Neutrophil (primary cell): Measurements from ENCODE around the gene EFCAB8.

ENCODE experiments used
- H3K27ac ChIP-seq: fragments of 200-600 bp; sonication (generic); 2 replicates; pipeline ENCODE4 v1.5.1; 2016; ENCODE audit warnings: mild to moderate bottlenecking, moderate library complexity
- H3K27me3 ChIP-seq: fragments of 200-600 bp; sonication (generic); 2 replicates; pipeline ENCODE4 v1.6.0; 2016; ENCODE audit warnings: mild to moderate bottlenecking
- H3K36me3 ChIP-seq: fragments of 200-600 bp; sonication (generic); 2 replicates; pipeline ENCODE4 v1.5.1; 2017
- H3K4me1 ChIP-seq, 2 experiments: fragments of 200-600 bp in 1 of 2; sonication (generic) in 1 of 2; 1 replicate in 1 of 2; 2 replicates in 1 of 2; pipeline versions ENCODE4 v1.5.1 to v1.6.1; 2013 to 2016; ENCODE audit warnings: low read depth in 1 of 2, low read length in 1 of 2, mild to moderate bottlenecking in 1 of 2, moderate library complexity in 1 of 2; ENCODE audit not compliant: control insufficient read depth in 1 of 2, insufficient read depth in 1 of 2
- H3K4me3 ChIP-seq, 2 experiments: fragments of 200-600 bp in 1 of 2; sonication (generic) in 1 of 2; 1 replicate in 1 of 2; 2 replicates in 1 of 2; pipeline ENCODE4 v1.5.1; 2013 to 2016; ENCODE audit warnings: low read depth in 1 of 2, low read length in 1 of 2, mild to moderate bottlenecking in 1 of 2, moderate library complexity in 1 of 2
- H3K9me3 ChIP-seq: fragments of 200-600 bp; sonication (generic); 2 replicates; pipeline ENCODE4 v1.5.1; 2016
- CTCF ChIP-seq: fragments of 200-600 bp; sonication (generic); IDR thresholded peaks from 2 replicates; pipeline ENCODE4 v1.5.1; 2016; ENCODE audit warnings: antibody characterized with exemption

EFCAB8 gene

GRCh38 chr20:32841632-32842031, 17.1 kb upstream of the EFCAB8 start:
- H3K4me3 ChIP-seq, result no peak overlapping the region
- H3K36me3 ChIP-seq, result peaks cover 95% of the 10 kb centered on the region
- peaks cover 0 to 4% of the 10 kb centered on the region in 2 experiments for H3K4me1 ChIP-seq
- H3K27ac ChIP-seq, result no peak overlapping the region
- no peak for TF ChIP-seq CTCF
- no peaks in the 10 kb centered on the region for H3K9me3 ChIP-seq
- no peaks in the 10 kb centered on the region for H3K27me3 ChIP-seq

- Histone ChIP-seq H3K4me3 (no peak overlapping the region), H3K9me3 (no peaks in the 10 kb centered on the region), H3K4me1 (peaks cover 0 to 4% of the 10 kb centered on the region in 2 experiments), H3K27me3 (no peaks in the 10 kb centered on the region), H3K27ac (no peak overlapping the region), H3K36me3 (peaks cover 95% of the 10 kb centered on the region)
- no peak for TF ChIP-seq CTCF
Observed at GRCh38 chr20:32842688-32843524, 15.8 kb upstream of the EFCAB8 start.

GRCh38 chr20:32845786-32846185, 12.9 kb upstream of the EFCAB8 start:
- Histone ChIP-seq H3K9me3 (no peaks in the 10 kb centered on the region), H3K4me3 (no peak overlapping the region), H3K36me3 (peaks cover 92% of the 10 kb centered on the region), H3K27me3 (no peaks in the 10 kb centered on the region), H3K27ac (no peak overlapping the region), H3K4me1 (peaks cover 0 to 4% of the 10 kb centered on the region in 2 experiments)
- TF ChIP-seq CTCF, result no peak

- no peak overlapping the region for H3K27ac ChIP-seq
- H3K4me3 ChIP-seq, result no peak overlapping the region
- no peaks in the 10 kb centered on the region for H3K27me3 ChIP-seq
- TF ChIP-seq CTCF, result no peak
- no peaks in the 10 kb centered on the region for H3K4me1 ChIP-seq
- no peaks in the 10 kb centered on the region for H3K9me3 ChIP-seq
- peaks cover 92% of the 10 kb centered on the region for H3K36me3 ChIP-seq
Observed at GRCh38 chr20:32846852-32847251, 11.9 kb upstream of the EFCAB8 start.

GRCh38 chr20:32847964-32848363, 10.8 kb upstream of the EFCAB8 start:
- Histone ChIP-seq H3K9me3 (no peaks in the 10 kb centered on the region), H3K36me3 (peaks cover 90% of the 10 kb centered on the region)

More at GRCh38 chr20:32847964-32848363, 10.8 kb upstream of the EFCAB8 start:
- no peak overlapping the region for H3K4me3 ChIP-seq
- H3K27ac ChIP-seq, result no peak overlapping the region
- TF ChIP-seq CTCF, result no peak
- no peaks in the 10 kb centered on the region for H3K27me3 ChIP-seq
- no peaks in the 10 kb centered on the region for H3K4me1 ChIP-seq
